Measurements from ENCODE around the gene TNS3.

DNA sequence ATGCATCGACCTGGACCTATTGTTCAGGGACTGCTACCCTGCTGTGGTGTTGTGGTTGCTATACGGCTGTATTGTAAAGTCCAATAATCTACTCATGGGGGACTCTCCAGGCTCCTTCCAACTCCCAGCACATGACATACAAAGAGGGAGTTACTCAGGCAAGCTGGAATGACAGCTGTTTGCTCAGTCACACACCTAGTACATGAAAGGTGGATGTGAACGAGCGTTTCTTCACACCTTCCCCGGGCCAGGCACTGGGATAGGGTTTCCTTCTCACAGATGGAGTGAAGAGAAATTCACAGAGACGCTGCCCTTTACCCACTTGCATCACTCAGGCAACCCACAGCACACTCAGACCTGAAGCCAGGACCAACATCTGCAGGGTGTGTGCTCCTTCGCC, 215.7 kb downstream of the TNS3 start:
- TF ChIP-seq, protein P1, sequence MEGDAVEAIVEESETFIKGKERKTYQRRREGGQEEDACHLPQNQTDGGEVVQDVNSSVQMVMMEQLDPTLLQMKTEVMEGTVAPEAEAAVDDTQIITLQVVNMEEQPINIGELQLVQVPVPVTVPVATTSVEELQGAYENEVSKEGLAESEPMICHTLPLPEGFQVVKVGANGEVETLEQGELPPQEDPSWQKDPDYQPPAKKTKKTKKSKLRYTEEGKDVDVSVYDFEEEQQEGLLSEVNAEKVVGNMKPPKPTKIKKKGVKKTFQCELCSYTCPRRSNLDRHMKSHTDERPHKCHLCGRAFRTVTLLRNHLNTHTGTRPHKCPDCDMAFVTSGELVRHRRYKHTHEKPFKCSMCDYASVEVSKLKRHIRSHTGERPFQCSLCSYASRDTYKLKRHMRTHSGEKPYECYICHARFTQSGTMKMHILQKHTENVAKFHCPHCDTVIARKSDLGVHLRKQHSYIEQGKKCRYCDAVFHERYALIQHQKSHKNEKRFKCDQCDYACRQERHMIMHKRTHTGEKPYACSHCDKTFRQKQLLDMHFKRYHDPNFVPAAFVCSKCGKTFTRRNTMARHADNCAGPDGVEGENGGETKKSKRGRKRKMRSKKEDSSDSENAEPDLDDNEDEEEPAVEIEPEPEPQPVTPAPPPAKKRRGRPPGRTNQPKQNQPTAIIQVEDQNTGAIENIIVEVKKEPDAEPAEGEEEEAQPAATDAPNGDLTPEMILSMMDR (IDR thresholded peaks at IDR 0.05; ENCODE audit: insufficient read depth, low read depth, low read length): no peak
- no peak for TF ChIP-seq EZH2 (IDR thresholded peaks at IDR 0.05; ENCODE audit: insufficient read depth, low read length)
